K562 (cell line): Measurements from ENCODE around the gene ITGAL. TPM values are rescaled to one million over a fixed set of nuclear protein-coding genes. Genes with fewer than 3 reads are reported as not detected.

Experiments
- ATAC-seq: fragments of 200-7000 bp; cut with Tn5 transposase; 3 replicates; pipeline ENCODE4 v1.9.1; 2020; ENCODE audit warnings: moderate library complexity
- Bru-seq: library from RNA; stranded (reverse); fragments of 400-500 nt; gene quantifications from one replicate; lab custom pipeline; 2021; lab: Mats Ljungman, UMichigan
- BruChase-seq, 2 experiments: library from RNA; stranded (reverse); fragments of 400-500 nt; gene quantifications; one replicate each; lab custom pipeline; 2021; lab: Mats Ljungman, UMichigan
- BruUV-seq: library from RNA; stranded (reverse); fragments of 400-500 nt; replicated peaks from 2 replicates; lab custom pipeline; 2021; lab: Mats Ljungman, UMichigan
- CTCF ChIA-PET: fragments of 300-600 bp; formaldehyde crosslinking; extraction: SDS; loops from one replicate; lab custom pipeline; 2021; ENCODE audit warnings: low intra/inter-chr PET ratio; lab: Yijun Ruan, JAX
- POLR2A ChIA-PET: fragments of 300-600, 350-650 bp; sonication (Branson Sonifier 250); formaldehyde crosslinking; extraction: SDS; loops from one replicate; lab custom pipeline; 2021; ENCODE audit warnings: antibody characterized with exemption, inconsistent platforms; lab: Yijun Ruan, JAX
- DNase-seq, 4 experiments: peaks; one replicate each; pipeline versions ENCODE4 v3.0.0 to v3.0.0-alpha.2; 2011 to 2018; ENCODE audit warnings: low spot score in 3 of 4, mixed read lengths in 3 of 4; ENCODE audit errors: extremely low read depth in 1 of 4
- FAIRE-seq: peaks from 2 replicates; lab custom pipeline; 2011; peaks lifted over from hg19 to GRCh38; lab: Jason Lieb, UNC
- H2AFZ ChIP-seq: 2 replicates; pipeline ENCODE4 v1.6.0; 2011; ENCODE audit warnings: low read depth, low read length, control low read depth, inconsistent platforms
- H3K27ac ChIP-seq: fragments of 200-600 bp; 3 replicates; pipeline ENCODE4 v1.8.0; 2011; ENCODE audit warnings: low read depth, mild to moderate bottlenecking, control low read depth, inconsistent platforms, low read length, moderate library complexity, mixed read lengths; ENCODE audit errors: extremely low read depth
- H3K27me3 ChIP-seq, 2 experiments: fragments of 300-600 bp in 1 of 2; 2 replicates in 1 of 2; 3 replicates in 1 of 2; pipeline versions ENCODE4 v1.6.0 to v1.8.0; 2011; ENCODE audit warnings: inconsistent platforms in 2 of 2, low read length in 2 of 2, mild to moderate bottlenecking in 1 of 2, mixed read lengths in 1 of 2, moderate library complexity in 1 of 2; ENCODE audit not compliant: control insufficient read depth in 2 of 2, insufficient read depth in 2 of 2
- H3K36me3 ChIP-seq: fragments of 300-600 bp; 3 replicates; pipeline ENCODE4 v1.8.0; 2011; ENCODE audit warnings: mild to moderate bottlenecking, low read length, inconsistent platforms; ENCODE audit not compliant: control insufficient read depth, insufficient read depth
- H3K4me1 ChIP-seq, 2 experiments: fragments of 200-600 bp in 1 of 2; replicated peaks in 1 of 2; 2 replicates in 1 of 2; 3 replicates in 1 of 2; pipeline versions ENCODE4 v1.5.1 to v1.8.0; 2011; ENCODE audit warnings: inconsistent platforms in 2 of 2, low read length in 2 of 2, mild to moderate bottlenecking in 1 of 2, mixed read lengths in 1 of 2, moderate library complexity in 1 of 2; ENCODE audit not compliant: control insufficient read depth in 2 of 2, insufficient read depth in 2 of 2
- H3K4me2 ChIP-seq: 2 replicates; pipeline ENCODE4 v1.6.1; 2011; ENCODE audit warnings: low read length, control low read depth, inconsistent platforms, mixed read lengths; ENCODE audit not compliant: insufficient read depth
- H3K4me3 ChIP-seq: fragments of 200-600 bp; sonication (generic), shearing (Covaris generic); 2 replicates; pipeline ENCODE4 v1.5.1; 2016; ENCODE audit warnings: control low read depth, inconsistent platforms
- H3K79me2 ChIP-seq: fragments of 200-600 bp; 3 replicates; pipeline ENCODE4 v1.8.0; 2011; ENCODE audit warnings: low read length, inconsistent platforms; ENCODE audit not compliant: control insufficient read depth, insufficient read depth
- H3K9ac ChIP-seq, 2 experiments: 2 replicates each; pipeline versions ENCODE4 v1.6.0 to v1.6.1; 2011; ENCODE audit warnings: low read depth in 2 of 2, low read length in 2 of 2, control low read depth in 1 of 2, inconsistent platforms in 1 of 2, mild to moderate bottlenecking in 1 of 2, mixed read lengths in 1 of 2; ENCODE audit not compliant: insufficient read depth in 1 of 2
- H3K9me1 ChIP-seq: one replicate; pipeline ENCODE4 v1.6.0; 2011; ENCODE audit warnings: inconsistent platforms, mild to moderate bottlenecking, low read length, moderate library complexity; ENCODE audit not compliant: control insufficient read depth, insufficient read depth
- H3K9me3 ChIP-seq: replicated peaks from 2 replicates; pipeline ENCODE4 v1.5.1; 2011; ENCODE audit warnings: low read depth, low read length, inconsistent platforms; ENCODE audit not compliant: control insufficient read depth, insufficient read depth
- H4K20me1 ChIP-seq: replicated peaks from 2 replicates; pipeline ENCODE4 v1.6.1; 2011; ENCODE audit warnings: low read length, inconsistent platforms, mixed read lengths; ENCODE audit not compliant: control insufficient read depth, insufficient read depth
- BCOR ChIP-seq: fragments of 450-650 bp; IDR thresholded peaks from 2 replicates; pipeline ENCODE4 v1.6.1; 2016
- HDAC2 ChIP-seq: fragments of 450-650 bp; IDR thresholded peaks from 2 replicates; pipeline ENCODE4 v1.6.1; 2016; ENCODE audit warnings: mild to moderate bottlenecking
- KDM1A ChIP-seq, 2 experiments: fragments of 450-650 bp; IDR thresholded peaks; 2 replicates each; pipeline ENCODE4 v1.6.1; 2016; ENCODE audit warnings: mild to moderate bottlenecking in 2 of 2
- POLR2B ChIP-seq: fragments of 450-650 bp; IDR thresholded peaks from 2 replicates; pipeline ENCODE4 v1.6.1; 2018; ENCODE audit warnings: low read depth; ENCODE audit not compliant: partially characterized antibody
- RBM25 ChIP-seq: fragments of 200-400 bp; formaldehyde crosslinking; IDR thresholded peaks from 2 replicates; pipeline ENCODE4 v1.6.1; 2018; ENCODE audit warnings: low read length, low read depth, moderate library complexity; ENCODE audit not compliant: severe bottlenecking
- RREB1 ChIP-seq: fragments of 250-450 bp; sonication (Bioruptor Pico); IDR thresholded peaks from 2 replicates; pipeline ENCODE4 v1.4.0; 2020
- SIN3B ChIP-seq: fragments of 450-650 bp; IDR thresholded peaks from 2 replicates; pipeline ENCODE4 v1.6.1; 2017; ENCODE audit warnings: low read depth, mild to moderate bottlenecking, moderate library complexity
- ZC3H4 ChIP-seq: sonication (generic); formaldehyde crosslinking; IDR thresholded peaks from 2 replicates; pipeline ENCODE4 v1.9.0; 2021; ENCODE audit warnings: missing genetic modification reagents, borderline replicate concordance
- ZNF146 ChIP-seq: IDR thresholded peaks from one replicate; pipeline ENCODE4 v1.6.1; 2018; ENCODE audit warnings: missing compliant biosample characterization; ENCODE audit not compliant: unreplicated experiment
- WGBS: fragments of 100-300 bp; shearing (Covaris generic); methylation state at CpG from one replicate; pipeline ENCODE4 v1.1.6; 2016; ENCODE audit warnings: low coverage, mixed read lengths; ENCODE audit not compliant: insufficient coverage; ENCODE audit errors: missing lambda C conversion rate; 5-methylcytosine and 5-hydroxymethylcytosine counted together
- in situ Hi-C: fragments of 300-500 bp; cut with MboI; formaldehyde crosslinking; loops from 4 replicates; pipeline ENCODE4 v1.15.0; 2018; ENCODE audit warnings: inconsistent platforms, mixed read lengths
- intact Hi-C: fragments of 100-400 bp; cut with micrococcal nuclease; formaldehyde crosslinking; loops from 2 replicates; pipeline ENCODE4 v1.14.2; 2022
- long read RNA-seq, 3 experiments: library from polyadenylated mRNA in 2 of 3; library from RNA in 1 of 3; unstranded in 2 of 3; stranded (forward) in 1 of 3; transcript quantifications; one replicate each; pipeline ENCODE4 v2.0.0, GENCODE V29; 2019 to 2022
- polyA minus RNA-seq, 3 experiments: library from RNA; depleted of rRNA, polyadenylated mRNA; stranded (reverse); fragments of >200 nt; gene quantifications; 2 replicates each; pipeline ENCODE4 v1.2.3, GENCODE V29; 2011
- polyA plus RNA-seq, 8 experiments: library from polyadenylated mRNA; depleted of rRNA in 4 of 8; stranded (reverse) in 5 of 8; unstranded in 3 of 8; fragments of >200 nt; fragmentation: Nextera tagmentation in 2 of 8; fragmentation: Illumina TruSeq in 1 of 8; extraction: Ambion mirVana in 2 of 8; extraction: Trizol in 1 of 8; gene quantifications; 2 replicates each; pipeline versions ENCODE4 v1.2.1 to v1.2.3, GENCODE V29; 2011 to 2014; ENCODE audit warnings: inconsistent platforms in 1 of 8, missing spikeins in 1 of 8
- total RNA-seq, 7 experiments: library from RNA; depleted of rRNA in 6 of 7; stranded (reverse); fragments of >200 nt in 6 of 7; fragmentation: Illumina TruSeq in 2 of 7; extraction: Trizol in 2 of 7; gene quantifications; 2 replicates each; pipeline versions ENCODE4 v1.2.1 to v1.2.3, GENCODE V29; 2011 to 2021; ENCODE audit warnings: low replicate concordance in 1 of 7
- TF ChIP-seq, protein P1 (sequence below), 2 experiments: fragments of 450-650 bp; conservative IDR thresholded peaks; 2 replicates each; pipeline ENCODE4 v1.6.1; 2017; ENCODE audit warnings: mild to moderate bottlenecking in 2 of 2, moderate library complexity in 2 of 2

Gene ITGAL
- total RNA-seq (2011; cell fraction: chromatin; rRNA removed; ENCODE audit: low replicate concordance) = 0.23 TPM in 1 of 2 replicates, not detected in the other
- total RNA-seq (2011; cell fraction: nucleolus; rRNA removed) = 0.13 and 0.50 TPM in 2 replicates
- not detected in 2 replicates for total RNA-seq (2011; cell fraction: nucleoplasm; rRNA removed)
- total RNA-seq (2014; rRNA removed) = 0.61 TPM in 1 of 2 replicates, not detected in the other
- total RNA-seq (2014; rRNA removed; fragmentation: Illumina TruSeq; extraction: Trizol) = not detected in 2 replicates
- not detected in 2 replicates for total RNA-seq (2015; rRNA removed; fragmentation: Illumina TruSeq; extraction: Trizol)
- 0.53 and 0.92 TPM in 2 replicates for total RNA-seq (2021)
- polyA plus RNA-seq (2011; rRNA removed) = 0.01 and 0.12 TPM in 2 replicates
- 0.13 and 0.15 TPM in 2 replicates for polyA plus RNA-seq (2011; cell fraction: cytosol; rRNA removed)
- polyA plus RNA-seq (2011; cell fraction: nucleus; rRNA removed) = 0.08 and 0.09 TPM in 2 replicates
- 0.14 and 0.22 TPM in 2 replicates for polyA plus RNA-seq (2012)
- polyA plus RNA-seq (2014; fragmentation: Illumina TruSeq; extraction: Trizol) = 0.12 TPM in 1 of 2 replicates, not detected in the other
- not detected for polyA plus RNA-seq (2014; fragmentation: Nextera tagmentation; extraction: Ambion mirVana)
- polyA plus RNA-seq (2014; rRNA removed) = not detected in 2 replicates
- 0.21 TPM in 1 of 2 replicates, not detected in the other for polyA minus RNA-seq (2011; rRNA and poly(A)+ RNA removed)
- not detected in 2 replicates for polyA minus RNA-seq (2011; cell fraction: cytosol; rRNA and poly(A)+ RNA removed)
- polyA minus RNA-seq (2011; cell fraction: nucleus; rRNA and poly(A)+ RNA removed) = not detected in 2 replicates
- Bru-seq, nascent RNA = percentile 9 among the genes with signal in this experiment
- BruChase-seq, experiment 1, labeled RNA remaining after a 2-hour chase = percentile 4 among the genes with signal in this experiment
- BruChase-seq, experiment 2, labeled RNA remaining after a 6-hour chase = percentile 4 among the genes with signal in this experiment
- long read RNA-seq, experiment 1 = 0 reads
- long read RNA-seq, experiment 2 = 0 reads
- long read RNA-seq, experiment 3 = 0 reads

DNA sequence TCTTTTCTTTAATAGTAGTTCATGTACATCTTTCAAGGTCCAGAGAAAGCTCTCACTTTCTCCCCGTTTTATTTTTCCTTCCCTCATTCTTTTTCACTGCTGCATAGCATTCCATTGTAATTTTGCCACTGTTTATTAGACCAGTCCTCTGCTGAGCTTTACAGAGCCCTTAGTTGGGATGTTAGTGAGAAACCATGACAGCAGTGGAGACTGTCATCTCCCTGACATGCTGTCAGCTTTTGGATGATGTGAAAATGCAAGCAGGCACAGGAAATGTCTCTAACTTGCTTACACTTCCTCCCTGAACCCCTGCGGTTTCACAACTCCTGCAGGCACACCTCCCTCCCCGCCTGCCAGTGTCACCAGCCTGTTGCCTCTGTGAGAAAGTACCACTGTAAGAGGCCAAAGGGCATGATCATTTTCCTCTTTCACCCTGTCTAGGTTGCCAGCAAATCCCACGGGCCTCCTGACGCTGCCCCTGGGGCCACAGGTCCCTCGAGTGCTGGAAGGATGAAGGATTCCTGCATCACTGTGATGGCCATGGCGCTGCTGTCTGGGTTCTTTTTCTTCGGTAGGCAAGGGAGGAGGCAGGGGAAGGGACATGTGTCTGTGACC lies at the start of gene ITGAL:
Gene ITGAL, plus strand, starts transcription at position 415 of the 615 bp plus-strand sequence. Its CDS starts 96 bp downstream, at position 511.
- ChIA-PET CTCF (interaction anchor here (0.6 kb wide), 1 partner anchor 64 kb away, joined by 3 read pairs; no protein-coding TSS in a partner anchor), POLR2A (no interaction called here)
- H3K36me3 ChIP-seq = no peaks in the 10 kb centered on the region
- H3K27ac ChIP-seq = no peak within 1 kb of the TSS
- H3K9ac ChIP-seq = peak within 1 kb of the TSS in 1 of 2 experiments; percentile 42; a peak in 2 of 4 replicates
- in situ Hi-C loops = no loop called here
- no peaks in the 10 kb centered on the region for H4K20me1 ChIP-seq
- H3K27me3 ChIP-seq = no peaks in the 10 kb centered on the region
- H2AFZ ChIP-seq = no peak within 1 kb of the TSS
- BruUV-seq = no TSS peak
- no peak within 1 kb of the TSS for H3K4me2 ChIP-seq
- peak; percentile 91 for TF ChIP-seq ZNF146 (CRISPR knock-in tag)
- TF ChIP-seq RREB1 (CRISPR knock-in tag) = no peak
- TF ChIP-seq, protein P1, sequence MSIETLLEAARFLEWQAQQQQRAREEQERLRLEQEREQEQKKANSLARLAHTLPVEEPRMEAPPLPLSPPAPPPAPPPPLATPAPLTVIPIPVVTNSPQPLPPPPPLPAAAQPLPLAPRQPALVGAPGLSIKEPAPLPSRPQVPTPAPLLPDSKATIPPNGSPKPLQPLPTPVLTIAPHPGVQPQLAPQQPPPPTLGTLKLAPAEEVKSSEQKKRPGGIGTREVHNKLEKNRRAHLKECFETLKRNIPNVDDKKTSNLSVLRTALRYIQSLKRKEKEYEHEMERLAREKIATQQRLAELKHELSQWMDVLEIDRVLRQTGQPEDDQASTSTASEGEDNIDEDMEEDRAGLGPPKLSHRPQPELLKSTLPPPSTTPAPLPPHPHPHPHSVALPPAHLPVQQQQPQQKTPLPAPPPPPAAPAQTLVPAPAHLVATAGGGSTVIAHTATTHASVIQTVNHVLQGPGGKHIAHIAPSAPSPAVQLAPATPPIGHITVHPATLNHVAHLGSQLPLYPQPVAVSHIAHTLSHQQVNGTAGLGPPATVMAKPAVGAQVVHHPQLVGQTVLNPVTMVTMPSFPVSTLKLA (conservative IDR thresholded peaks at IDR 0.05) = no peak
- TF ChIP-seq KDM1A (IDR thresholded peaks at IDR 0.05) = peak; percentile 17 to 30; a peak in 1 of 4 replicates
- TF ChIP-seq SIN3B = no peak
- TF ChIP-seq RBM25 = peak; percentile 58
- TF ChIP-seq BCOR = peak; percentile 67; the same call in 1 of the 2 replicates
- TF ChIP-seq HDAC2 = no peak
- TF ChIP-seq ZC3H4 (CRISPR knock-in tag) = no peak
- TF ChIP-seq POLR2B = no peak
- peaks cover 0 to 15% of the 10 kb centered on the region in 2 experiments; a peak in 1 of 5 replicates for H3K4me1 ChIP-seq
- FAIRE-seq (no peak), ATAC-seq (no peak), DNase-seq (no peak)
- 28% methylated on average over 8 of the region's 8 CpGs for WGBS
- intact Hi-C loops = no loop called here
- H3K9me1 ChIP-seq = no peaks in the 10 kb centered on the region
- no peak within 1 kb of the TSS for H3K4me3 ChIP-seq
- no peaks in the 10 kb centered on the region for H3K9me3 ChIP-seq
- H3K79me2 ChIP-seq = no peaks in the 10 kb centered on the region
